OCI-LY7 (cell line): ENCODE results near the gene SARDH. TPM values are rescaled to one million over a fixed set of nuclear protein-coding genes. Genes with fewer than 3 reads are reported as not detected.
"Not testable (repeated sequence)": the region's sequence is repeated elsewhere in the genome, so short reads cannot be mapped to it uniquely, and the experiment has no call there.

Experiments used
- BruUV-seq: library from RNA; stranded (reverse); fragments of 400-500 nt; replicated peaks from 2 replicates; lab custom pipeline; 2021; lab: Mats Ljungman, UMichigan
- CTCF ChIA-PET: fragments of 300-600 bp; sonication (Branson Sonifier 250); formaldehyde crosslinking; loops from one replicate; lab custom pipeline; 2022; ENCODE audit warnings: antibody characterized with exemption; ENCODE audit not compliant: unreplicated experiment; lab: Charles Lee
- POLR2A ChIA-PET: fragments of 300-600 bp; sonication (Branson Sonifier 250); formaldehyde crosslinking; loops from one replicate; lab custom pipeline; 2022; ENCODE audit warnings: antibody characterized with exemption; lab: Charles Lee
- DNase-seq: peaks from one replicate; pipeline ENCODE4 v3.0.0-alpha.2; 2015; ENCODE audit warnings: low spot score
- H2AFZ ChIP-seq: fragments of 200-600 bp; sonication (generic), shearing (Covaris generic); 2 replicates; pipeline ENCODE4 v1.6.1; 2014; ENCODE audit warnings: mild to moderate bottlenecking, antibody characterized with exemption, low read length, moderate library complexity
- H3K27ac ChIP-seq: fragments of 200-600 bp; sonication (generic); 2 replicates; pipeline ENCODE4 v1.5.1; 2014; ENCODE audit warnings: mixed run types, low read depth, mild to moderate bottlenecking, moderate library complexity, low read length, inconsistent platforms; ENCODE audit not compliant: poor library complexity, severe bottlenecking
- H3K36me3 ChIP-seq: fragments of 200-600 bp; sonication (generic); 2 replicates; pipeline ENCODE4 v1.6.1; 2014; ENCODE audit warnings: mild to moderate bottlenecking, antibody characterized with exemption, low read length, moderate library complexity, mixed read lengths; ENCODE audit not compliant: insufficient read depth
- H3K4me1 ChIP-seq: fragments of 200-600 bp; sonication (generic); 2 replicates; pipeline ENCODE4 v1.5.1; 2014; ENCODE audit warnings: mild to moderate bottlenecking, low read length; ENCODE audit not compliant: insufficient read depth, poor library complexity, severe bottlenecking
- H3K4me2 ChIP-seq: fragments of 200-600 bp; sonication (generic); 2 replicates; pipeline ENCODE4 v1.6.1; 2014; ENCODE audit warnings: mild to moderate bottlenecking, low read length
- H3K4me3 ChIP-seq: fragments of 200-600 bp; sonication (generic); 2 replicates; pipeline ENCODE4 v1.5.1; 2014; ENCODE audit warnings: mild to moderate bottlenecking, low read depth, low read length; ENCODE audit not compliant: poor library complexity, severe bottlenecking
- H3K79me2 ChIP-seq: fragments of 200-600 bp; sonication (generic); 2 replicates; pipeline ENCODE4 v1.6.1; 2016; ENCODE audit warnings: low read depth, mild to moderate bottlenecking, low read length, moderate library complexity, mixed read lengths; ENCODE audit not compliant: insufficient read depth
- H3K9me2 ChIP-seq: fragments of 200-600 bp; sonication (generic); 2 replicates; pipeline ENCODE4 v1.6.1; 2016; ENCODE audit warnings: mild to moderate bottlenecking, low read length, mixed read lengths; ENCODE audit not compliant: insufficient read depth
- H3K9me3 ChIP-seq: fragments of 200-600 bp; sonication (generic); 2 replicates; pipeline ENCODE4 v1.6.1; 2014; ENCODE audit warnings: mild to moderate bottlenecking, mixed run types, low read length, mixed read lengths
- H4K20me1 ChIP-seq: fragments of 200-600 bp; sonication (generic); 2 replicates; pipeline ENCODE4 v1.6.1; 2014; ENCODE audit warnings: mild to moderate bottlenecking, antibody characterized with exemption, low read length, moderate library complexity, mixed read lengths; ENCODE audit not compliant: insufficient read depth
- EZH2phosphoT487 ChIP-seq: fragments of 200-600 bp; sonication (generic); IDR thresholded peaks from 2 replicates; pipeline ENCODE4 v1.6.1; 2018; ENCODE audit warnings: low read depth, borderline replicate concordance, mild to moderate bottlenecking, mixed run types, antibody characterized with exemption, low read length, moderate library complexity, mixed read lengths
- intact Hi-C: fragments of 100-400 bp; cut with micrococcal nuclease; formaldehyde crosslinking; loops from one replicate; pipeline ENCODE4 v1.10.0; 2022; ENCODE audit not compliant: unreplicated experiment
- total RNA-seq, 2 experiments: library from RNA; depleted of rRNA in 1 of 2; stranded (reverse); fragments of >200 nt in 1 of 2; shearing (Covaris generic) in 1 of 2; gene quantifications; 2 replicates each; pipeline ENCODE4 v1.2.3, GENCODE V29; 2014 to 2022
- TF ChIP-seq, protein P1 (sequence below): fragments of 200-600 bp; sonication (generic); conservative IDR thresholded peaks from 2 replicates; pipeline ENCODE4 v1.5.1; 2014; ENCODE audit warnings: mild to moderate bottlenecking, antibody characterized with exemption, low read length, moderate library complexity, mixed read lengths

Gene SARDH
- total RNA-seq, 2 experiments from 2014 or later = 42.8 to 60.8 TPM

DNA sequence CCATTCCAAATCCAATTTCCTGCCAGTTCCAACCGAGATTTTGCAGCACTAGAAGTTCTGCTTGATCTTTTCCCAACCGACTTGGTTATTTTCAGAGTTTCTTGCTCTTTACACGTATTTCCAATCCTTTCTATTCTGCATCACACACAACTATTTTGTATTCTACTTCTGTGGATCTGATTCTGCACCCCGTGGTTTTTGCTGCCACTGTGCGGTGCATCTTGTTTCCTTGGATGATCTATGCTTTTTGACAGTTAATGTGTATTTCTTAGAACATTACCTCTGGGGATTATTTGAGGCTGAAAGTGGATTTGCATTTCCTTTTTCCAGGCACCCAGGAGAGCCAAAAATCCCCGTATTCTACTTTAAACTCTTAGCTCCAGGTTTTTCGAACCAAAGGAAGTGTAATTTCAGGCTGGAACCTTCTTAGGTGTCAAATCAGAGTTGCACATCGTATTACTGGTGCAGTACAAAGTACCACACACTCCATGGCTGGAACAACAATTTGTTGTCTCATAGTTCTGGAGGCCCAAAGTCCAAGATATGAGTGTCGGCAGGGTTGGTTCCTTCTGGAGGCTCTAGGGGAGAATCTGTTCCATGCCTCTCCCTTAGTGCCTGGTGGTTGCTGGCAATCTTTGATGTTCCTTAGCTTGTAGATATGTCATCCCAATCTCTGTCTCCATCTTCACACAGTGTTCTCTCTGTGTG lies 14.7 kb upstream of the SARDH start:
- POLR2A ChIA-PET = no interaction called here
- H3K9me2 ChIP-seq = no peaks in the 10 kb centered on the region
- intact Hi-C loops = no loop called here
- H4K20me1 ChIP-seq = no peaks in the 10 kb centered on the region
- no TSS peak for BruUV-seq
- H3K9me3 ChIP-seq = no peaks in the 10 kb centered on the region
- H3K4me1 ChIP-seq = no peaks in the 10 kb centered on the region
- DNase-seq = no peak
- H3K4me2 ChIP-seq = no peak overlapping the region
- H3K4me3 ChIP-seq = no peak overlapping the region
- no peak overlapping the region for H3K27ac ChIP-seq
- no peaks in the 10 kb centered on the region for H3K36me3 ChIP-seq
- TF ChIP-seq, protein P1, sequence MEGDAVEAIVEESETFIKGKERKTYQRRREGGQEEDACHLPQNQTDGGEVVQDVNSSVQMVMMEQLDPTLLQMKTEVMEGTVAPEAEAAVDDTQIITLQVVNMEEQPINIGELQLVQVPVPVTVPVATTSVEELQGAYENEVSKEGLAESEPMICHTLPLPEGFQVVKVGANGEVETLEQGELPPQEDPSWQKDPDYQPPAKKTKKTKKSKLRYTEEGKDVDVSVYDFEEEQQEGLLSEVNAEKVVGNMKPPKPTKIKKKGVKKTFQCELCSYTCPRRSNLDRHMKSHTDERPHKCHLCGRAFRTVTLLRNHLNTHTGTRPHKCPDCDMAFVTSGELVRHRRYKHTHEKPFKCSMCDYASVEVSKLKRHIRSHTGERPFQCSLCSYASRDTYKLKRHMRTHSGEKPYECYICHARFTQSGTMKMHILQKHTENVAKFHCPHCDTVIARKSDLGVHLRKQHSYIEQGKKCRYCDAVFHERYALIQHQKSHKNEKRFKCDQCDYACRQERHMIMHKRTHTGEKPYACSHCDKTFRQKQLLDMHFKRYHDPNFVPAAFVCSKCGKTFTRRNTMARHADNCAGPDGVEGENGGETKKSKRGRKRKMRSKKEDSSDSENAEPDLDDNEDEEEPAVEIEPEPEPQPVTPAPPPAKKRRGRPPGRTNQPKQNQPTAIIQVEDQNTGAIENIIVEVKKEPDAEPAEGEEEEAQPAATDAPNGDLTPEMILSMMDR = no peak
- no peak for TF ChIP-seq EZH2phosphoT487
- CTCF ChIA-PET = interaction anchor here (0.6 kb wide), 1 partner anchor 52 kb away, joined by 3 read pairs; no protein-coding TSS in a partner anchor
- no peaks in the 10 kb centered on the region for H3K79me2 ChIP-seq
- H2AFZ ChIP-seq = no peak overlapping the region

GRCh38 chr9:133750982-133751649 lies 13.0 kb upstream of the SARDH start:
- no peaks in the 10 kb centered on the region for H3K36me3 ChIP-seq
- no peak for TF ChIP-seq EZH2phosphoT487
- TF ChIP-seq, protein P1 = no peak
- ChIA-PET CTCF (no interaction called here), POLR2A (no interaction called here)
- no peak for DNase-seq
- intact Hi-C loops = no loop called here
- H3K9me3 ChIP-seq = no peaks in the 10 kb centered on the region
- no peaks in the 10 kb centered on the region for H4K20me1 ChIP-seq
- H3K9me2 ChIP-seq = no peaks in the 10 kb centered on the region
- no TSS peak for BruUV-seq
- H2AFZ ChIP-seq = no peak overlapping the region
- H3K27ac ChIP-seq = no peak overlapping the region
- H3K79me2 ChIP-seq = no peaks in the 10 kb centered on the region
- no peak overlapping the region for H3K4me3 ChIP-seq
- H3K4me2 ChIP-seq = no peak overlapping the region
- H3K4me1 ChIP-seq = no peaks in the 10 kb centered on the region

DNA sequence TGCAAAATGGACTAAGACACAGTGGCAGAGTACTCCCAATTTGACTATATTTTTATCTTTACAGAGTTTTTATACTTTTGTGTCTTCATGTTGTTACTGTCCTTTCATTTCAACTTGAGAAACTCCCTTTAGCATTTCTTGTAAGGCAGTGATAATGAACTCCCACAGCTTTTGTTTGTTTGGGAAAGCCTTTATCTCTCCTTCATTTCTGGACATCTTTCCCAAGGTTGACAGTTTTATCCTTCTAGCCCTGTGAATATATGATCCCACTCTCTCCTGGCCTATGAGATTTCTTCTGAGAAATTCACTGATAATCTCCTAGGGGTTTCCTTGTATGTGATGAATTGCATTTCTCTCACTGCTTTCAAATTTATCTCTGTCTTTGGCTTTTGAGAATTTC lies 9.2 kb upstream of the SARDH start:
- H3K79me2 ChIP-seq = no peaks in the 10 kb centered on the region
- H3K27ac ChIP-seq = no peak overlapping the region
- no peak overlapping the region for H3K4me2 ChIP-seq
- TF ChIP-seq, protein P1 = no peak
- no peak for TF ChIP-seq EZH2phosphoT487
- H3K9me2 ChIP-seq = no peaks in the 10 kb centered on the region
- H4K20me1 ChIP-seq = no peaks in the 10 kb centered on the region
- DNase-seq = no peak
- intact Hi-C loops = no loop called here
- H3K36me3 ChIP-seq = no peaks in the 10 kb centered on the region
- BruUV-seq = no TSS peak
- no peaks in the 10 kb centered on the region for H3K4me1 ChIP-seq
- ChIA-PET POLR2A (no interaction called here), CTCF (no interaction called here)
- no peaks in the 10 kb centered on the region for H3K9me3 ChIP-seq
- H2AFZ ChIP-seq = no peak overlapping the region
- H3K4me3 ChIP-seq = no peak overlapping the region

GRCh38 chr9:133744528-133744927 lies 6.4 kb upstream of the SARDH start:
- H3K27ac ChIP-seq, intact Hi-C loops, H3K79me2 ChIP-seq, BruUV-seq, H3K4me3 ChIP-seq, POLR2A ChIA-PET, H4K20me1 ChIP-seq, H3K9me3 ChIP-seq, H3K4me2 ChIP-seq, H2AFZ ChIP-seq, H3K4me1 ChIP-seq, H3K36me3 ChIP-seq, H3K9me2 ChIP-seq, CTCF ChIA-PET, DNase-seq: not testable (repeated sequence)
